Measurements from ENCODE around the gene TMEM60. TPM values are rescaled to one million over a fixed set of nuclear protein-coding genes. Genes with fewer than 3 reads are reported as not detected.

TMEM60 gene
- total and polyA plus RNA-seq, 2 of the 8 experiments (the other 6 are each of a cell fraction or from before 2014, with no cell fraction given): 22.1 to 29.2 TPM

DNA sequence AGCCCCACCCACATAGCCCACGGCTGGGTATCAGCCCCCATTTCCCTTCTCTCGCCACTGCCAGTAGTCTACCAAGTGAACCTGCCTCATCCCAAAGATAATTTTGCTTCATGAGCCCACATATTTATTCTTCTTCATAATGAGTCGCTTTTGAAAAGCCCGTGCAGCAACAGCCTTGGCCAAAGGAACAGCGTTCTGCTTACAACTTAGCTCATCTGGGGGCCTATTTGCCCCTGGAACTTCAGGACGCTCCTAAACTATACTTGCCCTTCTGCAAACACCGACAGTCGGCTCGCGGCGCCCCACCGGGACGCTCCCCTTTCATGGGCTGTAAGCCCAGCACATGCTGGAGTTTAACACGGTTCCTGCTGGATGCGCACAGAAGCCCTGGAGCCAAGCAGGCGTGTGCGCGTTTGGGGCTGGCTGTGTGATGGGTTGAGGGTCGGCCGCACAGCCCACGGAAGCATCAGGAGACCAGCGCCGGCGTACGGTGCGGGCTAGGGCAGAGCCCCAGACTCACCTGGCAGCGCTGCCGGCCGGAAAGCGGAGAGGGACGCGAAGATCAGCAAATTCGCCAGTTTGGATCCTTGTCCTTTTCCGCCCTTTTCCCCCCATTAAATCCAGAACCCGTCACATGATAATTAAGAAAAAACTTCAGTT lies 370 bp downstream of the TMEM60 start (continued):
- TF ChIP-seq, protein P1, sequence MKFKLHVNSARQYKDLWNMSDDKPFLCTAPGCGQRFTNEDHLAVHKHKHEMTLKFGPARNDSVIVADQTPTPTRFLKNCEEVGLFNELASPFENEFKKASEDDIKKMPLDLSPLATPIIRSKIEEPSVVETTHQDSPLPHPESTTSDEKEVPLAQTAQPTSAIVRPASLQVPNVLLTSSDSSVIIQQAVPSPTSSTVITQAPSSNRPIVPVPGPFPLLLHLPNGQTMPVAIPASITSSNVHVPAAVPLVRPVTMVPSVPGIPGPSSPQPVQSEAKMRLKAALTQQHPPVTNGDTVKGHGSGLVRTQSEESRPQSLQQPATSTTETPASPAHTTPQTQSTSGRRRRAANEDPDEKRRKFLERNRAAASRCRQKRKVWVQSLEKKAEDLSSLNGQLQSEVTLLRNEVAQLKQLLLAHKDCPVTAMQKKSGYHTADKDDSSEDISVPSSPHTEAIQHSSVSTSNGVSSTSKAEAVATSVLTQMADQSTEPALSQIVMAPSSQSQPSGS (IDR thresholded peaks at IDR 0.05; ENCODE audit: low read length): no peak
- TF ChIP-seq NRF1 (IDR thresholded peaks at IDR 0.05; ENCODE audit: low read depth, low read length): no peak
- no peak for TF ChIP-seq BRCA1 (IDR thresholded peaks at IDR 0.05; ENCODE audit: low read depth, low read length)
- TF ChIP-seq NANOG (IDR thresholded peaks at IDR 0.05; ENCODE audit: insufficient read depth, low read depth, low read length, poor library complexity, severe bottlenecking): no peak
- TF ChIP-seq, protein P2, sequence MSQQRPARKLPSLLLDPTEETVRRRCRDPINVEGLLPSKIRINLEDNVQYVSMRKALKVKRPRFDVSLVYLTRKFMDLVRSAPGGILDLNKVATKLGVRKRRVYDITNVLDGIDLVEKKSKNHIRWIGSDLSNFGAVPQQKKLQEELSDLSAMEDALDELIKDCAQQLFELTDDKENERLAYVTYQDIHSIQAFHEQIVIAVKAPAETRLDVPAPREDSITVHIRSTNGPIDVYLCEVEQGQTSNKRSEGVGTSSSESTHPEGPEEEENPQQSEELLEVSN (IDR thresholded peaks at IDR 0.05): peak; percentile 60
- no peak for TF ChIP-seq CHD2 (IDR thresholded peaks at IDR 0.05; ENCODE audit: low read length)
- TF ChIP-seq KDM1A (IDR thresholded peaks at IDR 0.05; ENCODE audit: borderline replicate concordance, low read length): no peak
- TF ChIP-seq TEAD4 (IDR thresholded peaks at IDR 0.05; ENCODE audit: low read depth, low read length): no peak
- no peak for TF ChIP-seq SIRT6 (IDR thresholded peaks at IDR 0.05; ENCODE audit: low read length)
- TF ChIP-seq CREB1 (IDR thresholded peaks at IDR 0.05): no peak
- TF ChIP-seq FOSL1 (IDR thresholded peaks at IDR 0.05; ENCODE audit: insufficient read depth, low read depth, low read length): no peak
- TF ChIP-seq HDAC6 (IDR thresholded peaks at IDR 0.05; ENCODE audit: low read depth, low read length): no peak
